ENCODE measurements around the gene SLC4A9.
A peak's percentile ranks its signal among the peaks of the same experiment; 100 is the strongest.
"Not testable (repeated sequence)": the region's sequence is repeated elsewhere in the genome, so short reads cannot be mapped to it uniquely, and the experiment has no call there.

The SLC4A9 gene

GRCh38 chr5:140401362-140402257, 41.6 kb downstream of the SLC4A9 start, which contains the start of gene ANKHD1:
Gene ANKHD1 (plus strand): TSS chr5:140401833. CDS start chr5:140401968, 135 bp downstream.
- DNase-seq (ENCODE audit: low spot score): peak; percentile 100

GRCh38 chr5:140402258-140403074, 42.5 kb downstream of the SLC4A9 start:
- peak; percentile 48 for DNase-seq (ENCODE audit: low spot score)

DNA sequence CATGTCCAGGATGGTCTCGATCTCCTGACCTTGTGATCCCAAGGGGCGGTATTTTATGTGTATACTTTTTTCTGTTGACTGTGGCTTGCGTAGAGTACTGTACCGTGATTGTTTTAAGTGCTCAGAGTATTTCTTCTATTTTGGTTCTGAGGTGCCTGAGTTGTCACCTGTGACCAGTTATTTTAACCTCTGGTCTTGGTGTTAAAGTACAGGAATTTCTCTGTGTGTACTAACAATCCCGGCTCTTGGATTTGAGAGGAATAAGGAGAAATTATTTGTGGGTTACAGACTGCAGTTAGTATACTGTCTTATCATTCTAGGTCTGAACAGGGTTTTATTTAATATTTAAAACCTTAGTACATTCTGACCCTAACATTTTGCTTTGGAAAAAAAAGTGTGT, 43.6 kb downstream of the SLC4A9 start:
- DNase-seq (ENCODE audit: low spot score): no peak

- no peak for DNase-seq (ENCODE audit: low spot score)
Observed at GRCh38 chr5:140408750-140409241, 48.8 kb downstream of the SLC4A9 start.

DNA sequence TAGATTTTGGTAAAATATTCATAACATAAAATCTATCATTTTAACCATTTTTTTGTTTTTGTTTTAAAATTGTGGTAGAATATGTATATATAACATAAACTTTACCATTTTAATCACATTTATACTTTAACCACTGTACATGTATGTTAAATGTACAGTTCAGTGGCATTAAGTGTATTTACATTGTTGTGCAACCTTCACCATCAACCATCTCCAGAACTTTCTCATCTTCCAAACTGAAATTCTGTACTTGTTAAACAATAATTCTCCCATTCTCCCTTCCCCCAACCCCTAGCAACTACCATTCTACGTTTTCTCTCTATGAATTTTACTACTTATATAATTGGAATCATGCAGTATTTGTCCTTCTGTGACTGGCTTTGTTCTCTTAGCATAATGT, 53.2 kb downstream of the SLC4A9 start:
- DNase-seq (ENCODE audit: low spot score): no peak

- DNase-seq (ENCODE audit: low spot score): no peak
Observed at GRCh38 chr5:140417235-140417634, 57.2 kb downstream of the SLC4A9 start.

DNA sequence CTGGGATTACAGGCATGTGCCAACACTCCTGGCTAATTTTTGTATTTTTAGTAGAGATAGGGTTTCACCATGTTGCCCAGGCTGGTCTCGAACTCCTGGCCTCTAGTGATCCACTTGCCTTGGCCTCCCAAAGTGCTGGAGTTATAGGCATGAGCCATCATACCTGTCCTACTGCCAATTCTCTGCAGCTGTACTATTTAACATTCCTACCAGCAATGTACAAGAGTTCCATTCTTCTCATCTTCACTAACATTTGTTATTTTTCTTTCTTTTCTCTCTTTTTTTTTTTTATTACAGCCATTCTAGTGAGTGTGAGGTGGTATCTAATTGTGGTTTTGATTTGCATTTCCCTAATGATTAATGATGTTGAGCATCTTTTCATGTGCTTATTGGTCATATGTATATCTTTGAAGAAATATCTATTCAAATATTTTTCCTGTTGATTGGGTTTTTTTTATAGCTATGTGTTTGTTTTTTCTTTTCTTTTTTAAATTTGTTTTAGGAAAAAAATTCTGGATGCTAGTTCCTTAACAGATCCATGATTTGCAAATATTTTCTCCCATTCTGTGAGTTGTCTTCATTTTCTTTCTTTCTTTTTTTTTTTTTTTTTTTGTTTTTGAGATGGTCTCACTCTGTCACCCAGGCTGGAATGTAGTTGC, 59.0 kb downstream of the SLC4A9 start:
- no peak for DNase-seq (ENCODE audit: low spot score)

- no peak for DNase-seq (ENCODE audit: low spot score)
Observed at GRCh38 chr5:140420226-140420570, 60.2 kb downstream of the SLC4A9 start.

GRCh38 chr5:140420665-140421361, 60.8 kb downstream of the SLC4A9 start:
- DNase-seq (ENCODE audit: low spot score): no peak

DNA sequence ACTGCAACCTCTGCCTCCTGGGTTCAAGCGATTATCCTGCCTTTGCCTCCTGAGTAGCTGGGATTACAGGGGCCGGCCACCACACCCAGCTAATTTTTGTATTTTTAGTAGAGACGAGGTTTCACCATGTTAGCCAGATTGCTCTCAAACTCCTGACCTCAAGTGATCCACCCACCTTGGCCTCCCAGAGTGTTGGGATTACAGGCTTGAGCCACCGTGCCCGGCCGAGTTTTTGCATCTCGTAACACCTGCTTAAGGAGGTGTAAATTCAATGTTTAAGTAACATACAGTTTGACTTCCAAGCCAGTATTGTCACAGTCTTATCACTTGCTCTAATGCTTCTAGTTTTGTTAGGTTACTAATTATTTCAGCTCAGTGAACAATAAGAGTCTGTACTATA, 61.4 kb downstream of the SLC4A9 start:
- DNase-seq (ENCODE audit: low spot score): not testable (repeated sequence)

GRCh38 chr5:140423609-140424008, 63.6 kb downstream of the SLC4A9 start:
- no peak for DNase-seq (ENCODE audit: low spot score)

DNA sequence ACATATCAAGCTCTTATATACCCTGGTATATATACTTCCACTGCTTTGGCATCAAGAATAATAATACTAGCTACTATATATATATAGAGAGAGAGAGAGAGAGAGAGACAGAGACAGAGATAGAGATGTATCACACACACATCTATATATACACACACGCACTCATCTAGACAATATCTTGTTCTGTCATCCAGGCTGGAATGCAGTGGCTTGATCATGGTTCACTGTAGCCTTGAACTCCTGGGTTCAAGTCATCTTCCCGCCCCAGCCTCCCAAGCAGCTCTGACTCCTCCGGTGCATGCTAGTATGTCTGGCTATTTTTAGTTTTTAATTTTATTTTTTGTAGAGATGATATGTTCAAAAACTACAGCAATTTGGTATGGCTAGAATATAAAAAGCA, 64.1 kb downstream of the SLC4A9 start:
- no peak for DNase-seq (ENCODE audit: low spot score)

All from pons (tissue), 1 donor.